GM19099 (cell line): ENCODE results near the gene BCAS3.

ENCODE experiments used
- POLR2A ChIP-seq: IDR thresholded peaks from 3 replicates; pipeline ENCODE4 v1.6.1; 2011; ENCODE audit warnings: low read depth; ENCODE audit not compliant: insufficient read length; ENCODE audit errors: extremely low read depth

The BCAS3 gene

GRCh38 chr17:60914078-60914477 lies 236.4 kb downstream of the BCAS3 start:
- TF ChIP-seq POLR2A = no peak

DNA sequence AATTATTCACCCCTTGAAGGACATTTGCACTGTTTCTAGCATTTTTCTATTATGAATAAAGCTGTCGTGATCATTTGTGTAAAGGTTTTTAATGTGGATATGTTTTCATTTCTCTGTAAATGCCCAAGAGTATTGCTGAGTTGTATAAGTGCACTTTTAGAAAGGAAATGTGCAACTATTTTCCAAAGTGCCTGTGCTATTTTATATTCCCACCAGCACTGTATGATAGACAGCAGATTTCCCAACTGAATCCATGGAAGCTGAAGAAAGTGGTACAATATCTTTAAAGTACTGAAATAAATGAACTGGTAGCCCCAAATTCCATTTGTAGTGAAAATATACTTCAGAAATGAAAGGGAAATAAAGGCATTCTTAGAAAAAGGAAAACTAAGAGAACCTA lies 238.4 kb downstream of the BCAS3 start:
- no peak for TF ChIP-seq POLR2A

GRCh38 chr17:60920107-60920506 lies 242.5 kb downstream of the BCAS3 start:
- no peak for TF ChIP-seq POLR2A

DNA sequence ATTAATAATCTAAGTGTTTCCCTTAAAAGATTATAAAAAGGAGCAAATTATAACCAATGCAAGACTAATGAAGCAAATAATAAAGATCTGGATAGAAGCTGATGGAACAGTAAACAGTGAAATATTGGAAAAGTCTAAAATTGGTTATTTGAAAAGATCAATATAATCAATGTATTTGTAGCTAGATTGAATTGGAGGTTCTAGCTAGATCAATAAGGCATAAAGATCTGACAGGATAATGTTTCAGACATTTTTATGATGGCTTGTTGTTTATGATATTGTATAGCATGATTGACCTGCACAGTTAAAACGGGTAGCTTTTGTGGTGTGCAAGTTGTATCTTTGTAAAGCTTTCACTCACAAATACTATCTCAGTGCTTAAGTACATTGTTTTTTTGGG lies 245.3 kb downstream of the BCAS3 start:
- no peak for TF ChIP-seq POLR2A

DNA sequence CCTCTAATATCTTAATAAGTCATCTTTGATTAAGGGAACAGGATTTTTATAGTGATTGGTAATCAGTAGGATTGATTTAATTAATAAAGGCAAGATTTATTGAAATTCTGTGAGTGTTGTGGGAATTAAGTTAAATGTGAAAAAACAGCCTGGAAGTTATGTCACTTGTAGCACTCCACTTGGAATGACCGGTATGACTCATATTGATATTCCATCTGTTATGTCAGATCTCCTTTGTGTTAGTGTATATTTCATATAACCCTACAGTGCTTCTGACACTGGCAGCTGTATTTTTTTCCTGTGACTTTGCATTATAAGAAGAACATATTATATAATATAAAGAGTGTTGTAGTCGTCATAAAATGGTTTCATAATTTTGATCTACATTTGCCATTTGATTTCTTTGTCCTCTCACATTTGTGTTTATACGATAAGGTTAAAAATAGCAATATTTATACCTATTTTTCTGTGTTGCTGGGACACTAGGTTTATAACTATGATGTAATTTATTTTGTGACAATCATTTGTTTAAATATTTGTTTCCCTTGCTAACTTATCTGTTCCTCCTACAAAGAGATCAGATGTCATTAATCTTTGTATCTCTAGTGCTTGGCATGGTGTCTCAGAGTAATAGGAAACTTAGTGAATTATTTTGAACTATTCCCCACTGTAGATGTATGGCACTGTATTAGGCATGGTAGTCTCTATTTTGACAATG lies 249.0 kb downstream of the BCAS3 start:
- TF ChIP-seq POLR2A = no peak

- TF ChIP-seq POLR2A = no peak
Observed at GRCh38 chr17:60933739-60934138, 256.1 kb downstream of the BCAS3 start.

GRCh38 chr17:60934723-60935122 lies 257.1 kb downstream of the BCAS3 start:
- no peak for TF ChIP-seq POLR2A

GRCh38 chr17:60939318-60939717 lies 261.7 kb downstream of the BCAS3 start:
- no peak for TF ChIP-seq POLR2A

GRCh38 chr17:60941028-60941427 lies 263.4 kb downstream of the BCAS3 start:
- no peak for TF ChIP-seq POLR2A

DNA sequence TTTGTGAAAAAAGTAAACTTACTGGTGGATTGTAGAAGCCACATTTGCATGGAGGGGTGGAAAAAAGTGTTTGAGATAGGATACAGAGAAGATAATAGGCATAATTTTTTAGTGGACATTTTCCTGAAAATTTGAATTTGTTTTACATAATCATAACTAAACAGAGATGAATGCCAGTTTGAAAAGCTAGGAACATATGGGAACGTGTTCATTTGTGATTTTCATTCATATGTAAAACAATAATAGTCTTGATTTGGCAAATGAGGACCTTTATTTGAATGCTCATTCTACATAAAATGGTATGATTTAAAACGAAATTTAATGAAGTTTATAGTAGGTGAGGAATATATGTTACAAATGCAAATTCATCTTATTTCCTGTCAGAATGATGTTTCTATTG lies 263.9 kb downstream of the BCAS3 start:
- no peak for TF ChIP-seq POLR2A

DNA sequence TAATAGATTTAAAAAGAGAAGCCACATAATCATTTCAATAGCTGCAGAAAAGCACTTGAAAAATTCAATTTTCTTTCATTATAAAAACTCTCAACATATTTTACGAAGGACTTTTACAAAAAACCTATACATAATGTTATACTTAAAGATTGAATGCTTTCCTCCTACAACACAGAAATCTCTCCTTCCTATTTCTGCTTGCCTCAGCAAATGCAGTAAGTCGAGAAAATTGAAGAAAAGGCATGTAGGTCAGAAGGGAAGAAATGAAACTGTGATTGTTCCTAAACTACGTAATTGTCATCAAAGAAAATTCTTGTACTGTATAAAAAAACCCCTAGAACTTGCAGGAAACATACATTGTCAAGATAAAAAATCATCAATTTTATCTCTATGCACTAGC lies 267.1 kb downstream of the BCAS3 start:
- TF ChIP-seq POLR2A = no peak

- TF ChIP-seq POLR2A = no peak
Observed at GRCh38 chr17:60947100-60947499, 269.4 kb downstream of the BCAS3 start.

- TF ChIP-seq POLR2A = no peak
Observed at GRCh38 chr17:60947543-60947942, 269.9 kb downstream of the BCAS3 start.

DNA sequence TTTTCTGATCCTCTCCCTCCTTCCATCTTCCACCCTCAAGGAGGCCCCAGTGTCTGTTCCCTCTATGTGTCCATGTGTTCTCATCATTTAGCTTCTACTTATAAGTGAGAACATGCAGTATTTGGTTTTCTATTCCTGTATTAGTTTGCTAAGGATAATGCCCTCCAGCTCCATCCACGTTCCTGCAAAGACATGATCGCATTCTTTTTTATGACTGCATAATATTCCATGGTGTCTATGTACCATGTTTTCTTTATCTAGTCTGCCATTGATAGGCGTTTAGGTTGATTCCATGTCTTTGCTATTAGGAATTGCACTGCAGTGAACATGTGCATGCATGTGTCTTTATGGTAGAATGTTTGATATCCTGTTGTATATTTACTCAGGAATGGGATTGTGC lies 275.1 kb downstream of the BCAS3 start:
- TF ChIP-seq POLR2A = no peak

DNA sequence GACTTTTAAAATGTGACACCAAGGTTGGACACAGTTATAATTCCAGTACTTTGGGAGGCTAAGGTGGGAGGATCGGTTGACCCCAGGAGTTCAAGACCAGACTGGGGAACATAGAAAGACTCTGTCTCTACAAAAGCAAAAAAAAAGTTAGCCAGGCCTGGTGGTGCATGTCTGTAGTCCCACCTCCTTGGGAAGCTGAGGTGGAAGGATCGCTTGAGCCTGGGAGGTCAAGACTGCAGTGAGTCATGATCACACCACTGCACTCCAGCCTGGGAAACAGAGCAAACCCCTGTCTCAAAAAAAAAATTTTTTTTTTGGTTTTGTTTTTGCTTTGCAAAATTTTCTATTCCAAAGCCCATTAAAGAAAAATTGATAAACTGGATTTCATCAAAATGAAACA lies 281.4 kb downstream of the BCAS3 start:
- TF ChIP-seq POLR2A = no peak

GRCh38 chr17:60959696-60960095 lies 282.0 kb downstream of the BCAS3 start:
- no peak for TF ChIP-seq POLR2A
